Measurements from ENCODE around the gene CPA1. TPM values are rescaled to one million over a fixed set of nuclear protein-coding genes. Genes with fewer than 3 reads are reported as not detected.

The CPA1 gene
- total and polyA plus RNA-seq, 12 donors = 0.35 to 3.8 (median 2.7) TPM; not detected in 4

GRCh38 chr7:130387306-130387627 is 7.0 kb downstream of the CPA1 start:
- H3K27me3 ChIP-seq = no peaks in the 10 kb centered on the region
- no peak for TF ChIP-seq CTCF (IDR thresholded peaks at IDR 0.05)
- intact Hi-C loops (cut with DNase I) = no loop called here
- peaks cover 0 to 7% (median 0%) of the 10 kb centered on the region in 11 donors for H3K9me3 ChIP-seq
- H3K4me1 ChIP-seq = no peaks in the 10 kb centered on the region
- no peak overlapping the region for H3K27ac ChIP-seq
- H3K36me3 ChIP-seq = no peaks in the 10 kb centered on the region
- ATAC-seq = no peak
- no peak overlapping the region for H3K4me3 ChIP-seq
- no peak for DNase-seq
- 86 to 93% methylated on average over 3 of the region's 3 CpGs for WGBS, 2 donors

GRCh38 chr7:130387628-130388403 is 7.5 kb downstream of the CPA1 start:
- no peaks in the 10 kb centered on the region for H3K27me3 ChIP-seq
- H3K4me3 ChIP-seq = no peak overlapping the region
- no peak for TF ChIP-seq CTCF (IDR thresholded peaks at IDR 0.05)
- H3K27ac ChIP-seq = no peak overlapping the region
- intact Hi-C loops (cut with DNase I) = no loop called here
- ATAC-seq (peak in 2 of 8 donors; percentile 46 to 62), DNase-seq (no peak)
- H3K9me3 ChIP-seq = peaks cover 0 to 7% (median 0%) of the 10 kb centered on the region in 11 donors
- H3K36me3 ChIP-seq = no peaks in the 10 kb centered on the region
- peaks cover 0 to 5% (median 4%) of the 10 kb centered on the region in 9 donors for H3K4me1 ChIP-seq
- 79 to 82% methylated on average over 12 of the region's 12 CpGs for WGBS, 2 donors

- intact Hi-C loops (cut with DNase I) = no loop called here
- Histone ChIP-seq H3K27me3 (no peaks in the 10 kb centered on the region), H3K36me3 (no peaks in the 10 kb centered on the region), H3K4me1 (peaks cover 0 to 14% (median 6%) of the 10 kb centered on the region in 9 donors), H3K9me3 (peaks cover 0 to 7% (median 0%) of the 10 kb centered on the region in 11 donors), H3K27ac (no peak overlapping the region), H3K4me3 (no peak overlapping the region)
- ATAC-seq (no peak), DNase-seq (no peak)
- TF ChIP-seq CTCF (IDR thresholded peaks at IDR 0.05) = no peak
- WGBS, 2 donors = 98 to 99% methylated on average over 2 of the region's 2 CpGs
These were observed 8.4 kb downstream of the CPA1 start for GRCh38 chr7:130388671-130389070.

GRCh38 chr7:130390486-130390885 is 10.2 kb downstream of the CPA1 start:
- Histone ChIP-seq H3K4me3 (no peak overlapping the region), H3K9me3 (peaks cover 0 to 7% (median 0%) of the 10 kb centered on the region in 11 donors), H3K27ac (no peak overlapping the region), H3K4me1 (peaks cover 0 to 25% (median 6%) of the 10 kb centered on the region in 9 donors), H3K27me3 (no peaks in the 10 kb centered on the region), H3K36me3 (no peaks in the 10 kb centered on the region)
- DNase-seq (no peak), ATAC-seq (no peak)
- no peak for TF ChIP-seq CTCF (IDR thresholded peaks at IDR 0.05)
- 94 to 98% methylated on average over 1 of the region's 1 CpG for WGBS, 2 donors
- intact Hi-C loops (cut with DNase I) = no loop called here

All from heart right ventricle (tissue), 16 donors.